Measurements from ENCODE around the gene CDKAL1. TPM values are rescaled to one million over a fixed set of nuclear protein-coding genes. Genes with fewer than 3 reads are reported as not detected.

The CDKAL1 gene
- total RNA-seq, 1 donor from 2014 or later, result 39.6 TPM

GRCh38 chr6:20711518-20711917 lies 177.3 kb downstream of the CDKAL1 start:
- DNase-seq (ENCODE audit: low spot score), result no peak
- no peaks in the 10 kb centered on the region for H3K36me3 Mint-ChIP-seq
- no peaks in the 10 kb centered on the region for H3K9me3 ChIP-seq (ENCODE audit: low read depth)
- no peak overlapping the region for H3K9ac ChIP-seq
- no peak overlapping the region for H3K4me3 Mint-ChIP-seq
- TF ChIP-seq EZH2 (IDR thresholded peaks at IDR 0.05), result no peak
- TF ChIP-seq EZH2phosphoT487 (IDR thresholded peaks at IDR 0.05), result no peak
- no peak for TF ChIP-seq CTCF (IDR thresholded peaks at IDR 0.05)
- H3K27ac Mint-ChIP-seq, result no peak overlapping the region
- H3K27ac ChIP-seq, result no peak overlapping the region
- no peak overlapping the region for H3K4me3 ChIP-seq
- H3K36me3 ChIP-seq, result no peaks in the 10 kb centered on the region
- H3K4me1 ChIP-seq, result peaks cover 34% of the 10 kb centered on the region
- no peaks in the 10 kb centered on the region for H3F3A ChIP-seq (ENCODE audit: low read depth)
- no peak overlapping the region for H3K4me2 ChIP-seq
- no peak overlapping the region for H2AFZ ChIP-seq (replicated peaks)
- peaks cover 7% of the 10 kb centered on the region for H3K4me1 Mint-ChIP-seq
- H4K20me1 ChIP-seq (ENCODE audit: low read depth), result no peaks in the 10 kb centered on the region
- H3K27me3 ChIP-seq, result no peaks in the 10 kb centered on the region
- peaks cover 14% of the 10 kb centered on the region for H3K79me2 ChIP-seq (ENCODE audit: low read depth)
- H3K9me3 Mint-ChIP-seq, result no peaks in the 10 kb centered on the region
- H3K27me3 Mint-ChIP-seq (ENCODE audit: insufficient read depth, low read depth), result no peaks in the 10 kb centered on the region

- H3K4me1 Mint-ChIP-seq, result peaks cover 4% of the 10 kb centered on the region
- Histone ChIP-seq H3K79me2 (ENCODE audit: low read depth) (peaks cover 18% of the 10 kb centered on the region), H3K9ac (no peak overlapping the region), H4K20me1 (ENCODE audit: low read depth) (no peaks in the 10 kb centered on the region), H3K4me3 (no peak overlapping the region), H3K4me2 (no peak overlapping the region), H3K36me3 (no peaks in the 10 kb centered on the region), H3K4me1 (peaks cover 30% of the 10 kb centered on the region), H3K27ac (no peak overlapping the region), H3K9me3 (ENCODE audit: low read depth) (no peaks in the 10 kb centered on the region), H3K27me3 (no peaks in the 10 kb centered on the region), H2AFZ (replicated peaks) (no peak overlapping the region), H3F3A (ENCODE audit: low read depth) (no peaks in the 10 kb centered on the region)
- H3K4me3 Mint-ChIP-seq, result no peak overlapping the region
- no peak for DNase-seq (ENCODE audit: low spot score)
- H3K36me3 Mint-ChIP-seq, result no peaks in the 10 kb centered on the region
- no peaks in the 10 kb centered on the region for H3K27me3 Mint-ChIP-seq (ENCODE audit: insufficient read depth, low read depth)
- H3K27ac Mint-ChIP-seq, result no peak overlapping the region
- no peaks in the 10 kb centered on the region for H3K9me3 Mint-ChIP-seq
- TF ChIP-seq EZH2phosphoT487 (IDR thresholded peaks at IDR 0.05), result no peak
- TF ChIP-seq EZH2 (IDR thresholded peaks at IDR 0.05), result no peak
- TF ChIP-seq CTCF (IDR thresholded peaks at IDR 0.05), result no peak
Observed at GRCh38 chr6:20712011-20712410, 177.8 kb downstream of the CDKAL1 start.

GRCh38 chr6:20715135-20715806 lies 181.0 kb downstream of the CDKAL1 start:
- Histone ChIP-seq H3K4me3 (no peak overlapping the region), H3K9me3 (ENCODE audit: low read depth) (no peaks in the 10 kb centered on the region), H3F3A (ENCODE audit: low read depth) (no peaks in the 10 kb centered on the region), H3K27ac (no peak overlapping the region), H3K27me3 (no peaks in the 10 kb centered on the region), H3K36me3 (no peaks in the 10 kb centered on the region), H3K4me2 (no peak overlapping the region), H3K79me2 (ENCODE audit: low read depth) (peaks cover 5% of the 10 kb centered on the region), H4K20me1 (ENCODE audit: low read depth) (no peaks in the 10 kb centered on the region), H3K4me1 (peaks cover 8% of the 10 kb centered on the region), H2AFZ (replicated peaks) (no peak overlapping the region), H3K9ac (no peak overlapping the region)
- H3K9me3 Mint-ChIP-seq, result no peaks in the 10 kb centered on the region
- no peak for DNase-seq (ENCODE audit: low spot score)
- no peak overlapping the region for H3K27ac Mint-ChIP-seq
- TF ChIP-seq EZH2 (IDR thresholded peaks at IDR 0.05) (no peak), CTCF (IDR thresholded peaks at IDR 0.05) (no peak), EZH2phosphoT487 (IDR thresholded peaks at IDR 0.05) (no peak)
- no peaks in the 10 kb centered on the region for H3K4me1 Mint-ChIP-seq
- no peak overlapping the region for H3K4me3 Mint-ChIP-seq
- no peaks in the 10 kb centered on the region for H3K36me3 Mint-ChIP-seq
- H3K27me3 Mint-ChIP-seq (ENCODE audit: insufficient read depth, low read depth), result no peaks in the 10 kb centered on the region

Data from neural progenitor cell (in vitro differentiated cells).